OCI-LY3 (cell line): ENCODE data around the gene GINS1.

ENCODE experiments used
- CTCF ChIP-seq: fragments of 200-600, 300-600 bp; sonication (generic); IDR thresholded peaks from 2 replicates; pipeline ENCODE4 v1.5.1; 2014; ENCODE audit warnings: antibody characterized with exemption, low read length, low read depth
- EZH2phosphoT487 ChIP-seq: fragments of 200-600 bp; shearing (Covaris generic); IDR thresholded peaks from 2 replicates; pipeline ENCODE4 v1.6.1; 2018; ENCODE audit warnings: antibody characterized with exemption, mixed run types, low read depth

DNA sequence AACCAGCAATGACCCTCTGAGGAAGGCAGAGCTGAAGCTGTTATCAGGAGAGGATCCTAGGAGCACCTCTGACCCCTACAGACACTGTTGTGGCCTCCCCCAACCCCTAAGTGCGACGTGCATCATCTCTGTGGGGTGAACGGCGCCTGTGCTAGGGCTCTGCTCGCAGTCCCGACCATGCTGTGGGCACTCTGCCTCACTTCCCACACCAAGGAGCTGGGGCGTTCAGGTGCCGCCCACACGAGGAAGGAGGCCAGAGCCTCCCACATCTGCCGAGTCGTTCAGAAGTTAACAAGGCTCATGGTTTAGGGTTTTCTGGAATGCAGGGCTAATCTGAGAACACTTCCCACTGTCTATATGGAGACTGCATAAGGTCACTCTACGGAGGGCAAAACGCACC is 62.1 kb downstream of the GINS1 start:
- TF ChIP-seq CTCF: no peak
- TF ChIP-seq EZH2phosphoT487: no peak
